Measurements from ENCODE around the gene POGZ.

The POGZ gene

DNA sequence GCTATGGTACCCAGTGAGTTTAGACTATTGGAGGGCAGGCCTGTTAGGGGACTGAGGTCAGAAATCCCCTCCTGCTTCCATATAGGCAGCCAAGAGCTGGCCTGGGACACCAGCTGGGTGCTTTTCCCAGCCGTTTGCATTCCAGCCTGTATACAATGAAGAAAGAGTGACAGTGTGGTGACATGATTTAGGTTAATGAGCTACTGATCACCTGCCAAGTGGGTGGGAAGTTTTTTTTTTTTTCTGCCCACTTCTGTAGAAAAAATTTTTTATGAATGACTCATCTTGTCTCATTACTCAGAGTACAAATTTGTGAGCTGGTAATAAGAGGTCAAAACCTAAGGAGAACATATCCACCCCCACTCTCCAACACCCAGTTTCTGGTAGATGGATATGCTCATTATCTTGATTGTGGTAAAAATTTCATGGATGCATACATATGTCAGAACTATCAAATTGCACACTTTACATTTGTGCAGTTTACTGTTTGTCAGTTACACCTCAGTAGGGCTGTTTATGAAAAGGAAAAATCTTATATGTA is 35.5 kb upstream of the POGZ start:
- WGBS: 13% methylated on average over 1 of the region's 1 CpG

DNA sequence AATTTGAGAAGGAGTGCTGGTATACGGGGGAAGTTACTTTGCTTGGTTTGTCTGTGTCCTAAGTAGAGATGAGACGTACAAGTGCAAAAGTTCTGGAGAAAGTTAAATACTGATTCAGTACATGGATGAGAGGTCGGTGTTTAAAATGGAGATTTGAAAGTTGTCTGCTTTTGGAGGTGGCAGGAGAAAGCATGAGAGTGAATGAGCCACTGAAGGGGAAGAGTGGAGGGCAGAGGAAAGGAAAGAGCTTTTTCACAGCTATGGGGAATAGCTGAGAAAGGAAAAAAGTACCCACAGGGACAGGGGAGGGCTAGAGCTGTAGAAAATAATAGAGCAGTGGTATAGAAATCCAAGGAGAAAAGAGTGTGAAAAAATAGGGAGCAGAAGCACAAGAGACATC is 33.7 kb upstream of the POGZ start:
- no peak overlapping the region for H3K9ac ChIP-seq (ENCODE audit: low read depth, low read length)
- no peaks in the 10 kb centered on the region for H3K9me3 ChIP-seq (ENCODE audit: insufficient read depth, low read depth, low read length)
- no peak overlapping the region for H3K27ac ChIP-seq (ENCODE audit: low read depth, low read length)
- 90% methylated on average over 3 of the region's 3 CpGs for WGBS
- no peak overlapping the region for H3K4me3 ChIP-seq (ENCODE audit: low read length)
- no peaks in the 10 kb centered on the region for H3K36me3 ChIP-seq (ENCODE audit: insufficient read depth, low read length)
- H3K4me1 ChIP-seq (ENCODE audit: insufficient read depth, low read length): peaks cover 8% of the 10 kb centered on the region; the same call in 1 of the 2 replicates
- no peaks in the 10 kb centered on the region for H3K27me3 ChIP-seq (ENCODE audit: insufficient read depth, low read length)

More for the DNA sequence above, 35.5 kb upstream of the POGZ start:
- Histone ChIP-seq H3K27ac (ENCODE audit: low read depth, low read length) (no peak overlapping the region), H3K4me1 (ENCODE audit: insufficient read depth, low read length) (peaks cover 8% of the 10 kb centered on the region; the same call in 1 of the 2 replicates), H3K9ac (ENCODE audit: low read depth, low read length) (no peak overlapping the region), H3K27me3 (ENCODE audit: insufficient read depth, low read length) (no peaks in the 10 kb centered on the region), H3K9me3 (ENCODE audit: insufficient read depth, low read depth, low read length) (no peaks in the 10 kb centered on the region), H3K4me3 (ENCODE audit: low read length) (no peak overlapping the region), H3K36me3 (ENCODE audit: insufficient read depth, low read length) (no peaks in the 10 kb centered on the region)

DNA sequence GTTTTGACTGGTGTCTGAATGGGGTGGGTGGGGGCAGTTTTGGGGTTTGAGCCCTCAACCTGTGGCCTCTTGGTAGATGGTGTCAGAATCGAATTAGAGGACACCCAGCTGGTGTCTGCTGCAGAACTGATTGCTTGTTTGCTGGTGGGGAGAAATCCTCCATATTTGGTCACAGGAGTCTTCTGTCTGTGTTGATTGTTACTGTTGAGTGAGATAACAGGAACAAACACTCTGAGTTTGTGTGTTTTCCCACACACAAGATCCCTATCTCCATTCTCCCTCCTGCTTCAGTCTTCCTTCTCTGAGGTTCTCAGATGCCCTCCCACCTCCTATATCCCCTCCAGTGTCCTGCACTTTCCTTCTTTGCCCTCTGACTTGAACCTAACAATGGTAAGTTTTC is 32.8 kb upstream of the POGZ start:
- no peak overlapping the region for H3K4me3 ChIP-seq (ENCODE audit: low read length)
- H3K27ac ChIP-seq (ENCODE audit: low read depth, low read length): no peak overlapping the region
- H3K9me3 ChIP-seq (ENCODE audit: insufficient read depth, low read depth, low read length): no peaks in the 10 kb centered on the region
- 83% methylated on average over 1 of the region's 1 CpG for WGBS
- no peaks in the 10 kb centered on the region for H3K27me3 ChIP-seq (ENCODE audit: insufficient read depth, low read length)
- H3K4me1 ChIP-seq (ENCODE audit: insufficient read depth, low read length): peaks cover 8% of the 10 kb centered on the region; the same call in 1 of the 2 replicates
- H3K36me3 ChIP-seq (ENCODE audit: insufficient read depth, low read length): no peaks in the 10 kb centered on the region
- no peak overlapping the region for H3K9ac ChIP-seq (ENCODE audit: low read depth, low read length)

DNA sequence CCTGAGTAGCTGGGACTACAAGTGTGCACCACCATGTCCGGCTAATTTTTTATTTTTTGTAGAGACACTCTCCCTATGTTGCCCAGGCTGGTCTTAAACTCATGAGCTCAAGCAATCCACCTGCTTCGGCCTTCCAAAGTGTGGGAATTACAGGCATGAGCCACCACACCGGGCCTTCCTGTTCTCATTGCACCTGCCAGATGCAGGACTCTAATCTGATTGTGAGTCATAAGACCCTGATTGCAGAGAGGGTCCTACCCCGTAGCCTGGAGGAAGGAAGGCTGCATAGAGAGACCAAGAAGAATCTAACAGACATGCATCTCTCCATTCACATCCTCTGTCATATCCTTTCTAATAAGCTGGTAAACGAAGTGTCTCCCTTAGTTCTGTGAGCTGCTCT is 32.3 kb upstream of the POGZ start:
- Histone ChIP-seq H3K27me3 (ENCODE audit: insufficient read depth, low read length) (no peaks in the 10 kb centered on the region), H3K27ac (ENCODE audit: low read depth, low read length) (no peak overlapping the region), H3K9me3 (ENCODE audit: insufficient read depth, low read depth, low read length) (no peaks in the 10 kb centered on the region), H3K4me3 (ENCODE audit: low read length) (no peak overlapping the region), H3K4me1 (ENCODE audit: insufficient read depth, low read length) (peaks cover 8% of the 10 kb centered on the region; the same call in 1 of the 2 replicates), H3K9ac (ENCODE audit: low read depth, low read length) (no peak overlapping the region), H3K36me3 (ENCODE audit: insufficient read depth, low read length) (no peaks in the 10 kb centered on the region)
- WGBS: 82% methylated on average over 5 of the region's 5 CpGs

DNA sequence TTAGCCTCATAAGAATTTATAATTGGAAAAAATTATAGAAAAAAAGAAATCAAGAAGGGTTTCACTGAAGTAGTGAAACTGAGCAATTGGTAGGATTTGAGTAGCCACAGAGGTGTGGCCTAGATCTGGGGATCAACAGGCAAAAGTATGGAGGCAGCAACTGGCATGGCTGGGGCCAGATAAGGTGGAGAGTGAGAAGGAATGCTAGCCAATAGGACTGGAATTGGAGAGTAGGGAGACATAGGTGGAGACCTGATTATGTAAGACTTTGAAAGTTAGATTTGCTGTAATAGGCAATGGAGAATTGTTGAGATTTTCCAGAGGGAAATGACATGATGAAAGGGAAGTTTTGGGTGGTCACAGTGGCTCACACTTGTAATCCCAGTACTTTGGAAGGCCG is 27.3 kb upstream of the POGZ start:
- no peaks in the 10 kb centered on the region for H3K4me1 ChIP-seq (ENCODE audit: insufficient read depth, low read length)
- H3K4me3 ChIP-seq (ENCODE audit: low read length): no peak overlapping the region
- H3K9me3 ChIP-seq (ENCODE audit: insufficient read depth, low read depth, low read length): no peaks in the 10 kb centered on the region
- no peaks in the 10 kb centered on the region for H3K36me3 ChIP-seq (ENCODE audit: insufficient read depth, low read length)
- H3K9ac ChIP-seq (ENCODE audit: low read depth, low read length): no peak overlapping the region
- no peaks in the 10 kb centered on the region for H3K27me3 ChIP-seq (ENCODE audit: insufficient read depth, low read length)
- H3K27ac ChIP-seq (ENCODE audit: low read depth, low read length): no peak overlapping the region
- 93% methylated on average over 1 of the region's 1 CpG for WGBS

DNA sequence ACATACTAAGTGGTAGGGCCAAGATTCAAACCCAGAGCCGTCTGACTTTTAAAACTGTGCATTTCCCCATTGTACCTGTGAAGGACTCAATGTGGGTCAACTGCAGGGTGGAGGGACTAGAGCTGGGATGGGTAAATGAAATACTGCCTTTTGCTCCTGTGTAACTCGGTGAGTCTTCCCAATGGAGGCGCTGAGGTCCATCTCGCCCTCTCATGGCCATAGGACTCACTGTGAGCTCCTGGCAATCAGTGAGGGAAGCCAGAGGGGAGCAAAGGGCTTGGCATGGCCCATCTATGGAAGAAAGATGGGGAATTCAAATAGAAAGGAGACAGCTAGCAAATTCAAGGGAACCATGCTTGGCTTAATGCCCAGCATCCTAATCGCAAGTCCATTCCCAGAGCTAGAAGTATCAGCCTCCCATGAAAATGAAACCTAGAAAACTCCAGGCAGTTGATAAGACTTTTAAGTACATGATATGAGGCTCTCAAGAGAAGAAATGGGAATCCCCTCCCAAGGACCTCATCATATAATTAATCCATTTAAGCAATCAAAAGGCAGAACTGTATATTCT is 26.5 kb upstream of the POGZ start:
- H3K36me3 ChIP-seq (ENCODE audit: insufficient read depth, low read length): no peaks in the 10 kb centered on the region
- WGBS: 67% methylated on average over 5 of the region's 5 CpGs

DNA sequence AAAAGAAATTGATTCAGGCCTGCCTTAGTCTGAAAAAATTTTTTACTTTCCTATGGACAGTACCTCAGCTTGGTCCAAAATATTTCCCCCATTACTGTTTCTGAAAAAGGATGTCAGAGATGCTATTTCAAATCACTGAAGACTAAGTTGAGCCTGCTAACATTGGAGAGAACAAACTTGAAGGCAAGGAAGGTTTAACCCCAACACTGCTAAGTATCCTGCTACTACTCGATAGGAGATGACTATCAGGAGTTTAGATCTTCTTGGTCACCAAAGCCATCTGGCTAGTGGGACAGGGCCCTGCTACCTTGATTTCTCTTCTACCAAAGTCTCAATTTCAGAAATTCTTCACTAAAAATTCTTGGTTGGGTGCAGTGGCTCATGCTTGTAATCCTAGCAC is 22.7 kb upstream of the POGZ start:
- Histone ChIP-seq H3K27ac (ENCODE audit: low read depth, low read length) (no peak overlapping the region), H3K9me3 (ENCODE audit: insufficient read depth, low read depth, low read length) (no peaks in the 10 kb centered on the region), H3K9ac (ENCODE audit: low read depth, low read length) (no peak overlapping the region), H3K27me3 (ENCODE audit: insufficient read depth, low read length) (no peaks in the 10 kb centered on the region), H3K4me1 (ENCODE audit: insufficient read depth, low read length) (no peaks in the 10 kb centered on the region), H3K4me3 (ENCODE audit: low read length) (no peak overlapping the region), H3K36me3 (ENCODE audit: insufficient read depth, low read length) (no peaks in the 10 kb centered on the region)
- 96% methylated on average over 1 of the region's 1 CpG for WGBS

More for the DNA sequence above, 26.5 kb upstream of the POGZ start:
- Histone ChIP-seq H3K27ac (ENCODE audit: low read depth, low read length) (no peak overlapping the region), H3K9me3 (ENCODE audit: insufficient read depth, low read depth, low read length) (no peaks in the 10 kb centered on the region), H3K4me1 (ENCODE audit: insufficient read depth, low read length) (no peaks in the 10 kb centered on the region), H3K27me3 (ENCODE audit: insufficient read depth, low read length) (no peaks in the 10 kb centered on the region), H3K9ac (ENCODE audit: low read depth, low read length) (no peak overlapping the region), H3K4me3 (ENCODE audit: low read length) (no peak overlapping the region)

DNA sequence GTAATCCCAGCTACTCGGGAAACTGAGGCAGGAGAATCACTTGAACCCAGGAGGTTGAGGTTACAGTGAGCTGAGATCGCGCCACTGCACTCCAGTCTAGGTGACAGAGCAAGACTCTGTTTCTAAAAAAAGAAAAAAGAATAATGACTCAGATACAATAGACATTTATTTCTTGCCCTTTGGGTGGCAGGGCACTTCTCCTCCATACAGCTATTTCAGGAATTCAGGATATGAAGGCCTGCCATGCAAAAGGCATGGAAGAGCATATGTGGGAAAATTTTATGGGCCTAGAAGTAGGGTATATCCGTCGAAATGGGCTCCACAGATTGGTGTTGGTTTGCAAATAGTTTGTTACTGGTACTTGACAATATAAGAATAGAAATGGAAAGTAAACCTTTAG is 20.2 kb upstream of the POGZ start:
- Histone ChIP-seq H3K4me3 (ENCODE audit: low read length) (no peak overlapping the region), H3K27me3 (ENCODE audit: insufficient read depth, low read length) (no peaks in the 10 kb centered on the region), H3K4me1 (ENCODE audit: insufficient read depth, low read length) (0 out of 2 replicates have a peak, but pooled peaks cover 3% of the 10 kb centered on the region), H3K9ac (ENCODE audit: low read depth, low read length) (no peak overlapping the region), H3K9me3 (ENCODE audit: insufficient read depth, low read depth, low read length) (no peaks in the 10 kb centered on the region), H3K27ac (ENCODE audit: low read depth, low read length) (no peak overlapping the region), H3K36me3 (ENCODE audit: insufficient read depth, low read length) (no peaks in the 10 kb centered on the region)
- 90% methylated on average over 5 of the region's 5 CpGs for WGBS

DNA sequence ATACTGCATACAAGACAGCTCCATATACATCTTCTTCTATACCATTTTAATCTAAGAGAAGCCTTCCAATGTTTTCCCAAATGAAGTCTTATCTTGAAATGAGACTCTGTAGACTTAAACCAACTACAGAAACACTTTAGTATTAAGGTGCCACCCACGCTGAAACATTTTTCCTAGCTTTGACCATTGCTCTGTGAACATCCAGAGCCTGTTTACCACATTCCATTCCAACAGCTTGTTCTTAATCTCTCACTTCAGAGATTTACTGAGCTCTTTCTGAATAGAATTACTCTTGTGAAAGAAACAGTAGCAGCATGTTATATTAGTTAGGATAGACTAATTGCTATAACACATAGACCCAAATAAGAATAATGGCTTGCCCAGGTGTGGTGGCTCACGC is 19.6 kb upstream of the POGZ start:
- H3K9ac ChIP-seq (ENCODE audit: low read depth, low read length): no peak overlapping the region

DNA sequence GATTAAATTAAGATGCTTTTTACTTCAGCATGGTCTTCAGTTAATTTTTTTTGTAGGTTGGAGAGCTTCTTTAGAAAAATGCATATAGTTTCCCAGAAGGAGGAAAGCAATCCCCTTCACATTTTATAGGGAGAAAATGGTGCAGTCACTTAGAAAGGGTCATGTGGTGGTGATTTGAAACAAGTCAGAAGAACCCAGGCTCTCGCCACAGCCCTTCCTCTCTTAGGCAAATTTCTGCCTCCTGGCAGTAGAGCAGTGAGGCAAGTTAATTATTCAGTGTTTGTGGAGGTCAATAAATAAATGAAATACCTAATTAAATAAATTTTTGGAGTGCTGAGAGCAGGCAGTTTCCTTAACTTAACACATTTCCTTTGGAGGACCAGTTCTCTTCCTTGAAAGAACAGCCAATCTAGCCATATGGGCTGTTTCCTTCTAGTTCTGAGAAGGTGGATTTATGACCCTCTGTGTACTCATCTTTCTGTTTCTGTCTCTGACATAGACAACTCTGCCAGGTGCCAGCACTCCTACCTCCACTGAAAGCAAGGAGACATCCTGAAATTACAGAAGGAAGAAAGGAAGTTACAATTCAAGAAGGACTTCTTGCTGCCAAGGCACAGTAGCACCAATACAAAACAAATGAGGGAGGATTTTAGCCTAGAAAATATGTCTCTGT is 19.0 kb upstream of the POGZ start:
- Histone ChIP-seq H3K4me1 (ENCODE audit: insufficient read depth, low read length) (0 out of 2 replicates have a peak, but pooled peaks cover 3% of the 10 kb centered on the region), H3K36me3 (ENCODE audit: insufficient read depth, low read length) (no peaks in the 10 kb centered on the region), H3K9me3 (ENCODE audit: insufficient read depth, low read depth, low read length) (no peaks in the 10 kb centered on the region), H3K27ac (ENCODE audit: low read depth, low read length) (no peak overlapping the region), H3K27me3 (ENCODE audit: insufficient read depth, low read length) (no peaks in the 10 kb centered on the region), H3K9ac (ENCODE audit: low read depth, low read length) (no peak overlapping the region), H3K4me3 (ENCODE audit: low read length) (no peak overlapping the region)
- 71% methylated on average over 1 of the region's 1 CpG for WGBS

More for the DNA sequence above, 19.6 kb upstream of the POGZ start:
- no peaks in the 10 kb centered on the region for H3K9me3 ChIP-seq (ENCODE audit: insufficient read depth, low read depth, low read length)
- no peak overlapping the region for H3K27ac ChIP-seq (ENCODE audit: low read depth, low read length)
- H3K4me1 ChIP-seq (ENCODE audit: insufficient read depth, low read length): 0 out of 2 replicates have a peak, but pooled peaks cover 3% of the 10 kb centered on the region
- no peaks in the 10 kb centered on the region for H3K36me3 ChIP-seq (ENCODE audit: insufficient read depth, low read length)
- H3K4me3 ChIP-seq (ENCODE audit: low read length): no peak overlapping the region
- no peaks in the 10 kb centered on the region for H3K27me3 ChIP-seq (ENCODE audit: insufficient read depth, low read length)
- WGBS: 92% methylated on average over 2 of the region's 2 CpGs

DNA sequence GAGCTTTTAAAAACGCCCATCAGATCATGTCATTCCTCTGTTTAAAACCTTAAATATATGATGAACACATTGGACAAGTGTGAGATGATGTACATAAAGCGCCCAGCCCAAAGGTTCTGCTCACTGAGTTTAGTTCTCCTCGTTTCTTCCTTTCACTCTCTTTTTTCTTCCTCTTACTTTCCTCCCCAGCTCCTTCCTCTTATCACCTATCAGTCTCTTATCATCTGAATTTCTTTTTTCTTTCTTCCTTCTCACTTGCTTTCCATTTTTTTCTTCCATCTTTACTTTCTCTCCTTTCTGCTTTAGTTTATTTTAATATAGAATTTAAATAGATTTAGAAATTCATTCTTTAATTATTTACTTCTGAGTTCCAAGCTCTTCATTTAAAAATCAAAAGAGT is 17.8 kb upstream of the POGZ start:
- 85% methylated on average over 3 of the region's 3 CpGs for WGBS
- Histone ChIP-seq H3K9me3 (ENCODE audit: insufficient read depth, low read depth, low read length) (no peaks in the 10 kb centered on the region), H3K27ac (ENCODE audit: low read depth, low read length) (no peak overlapping the region), H3K27me3 (ENCODE audit: insufficient read depth, low read length) (no peaks in the 10 kb centered on the region), H3K36me3 (ENCODE audit: insufficient read depth, low read length) (no peaks in the 10 kb centered on the region), H3K4me1 (ENCODE audit: insufficient read depth, low read length) (peaks cover 8% of the 10 kb centered on the region; the same call in 1 of the 2 replicates), H3K9ac (ENCODE audit: low read depth, low read length) (no peak overlapping the region), H3K4me3 (ENCODE audit: low read length) (no peak overlapping the region)
